Adrenal gland (tissue), 5 donors: Measurements from ENCODE around the gene GLRX.
"Not testable (repeated sequence)": the region's sequence is repeated elsewhere in the genome, so short reads cannot be mapped to it uniquely, and the experiment has no call there.

Experiments
- CTCF ChIP-seq, 6 experiments: fragments of 450-650 bp in 4 of 6; fragments of 200-600 bp in 2 of 6; sonication (generic) in 1 of 6; IDR thresholded peaks; 1 replicate in 5 of 6; 2 replicates in 1 of 6; pipeline versions ENCODE4 v1.5.1 to v1.8.0; 2016 to 2021; ENCODE audit warnings: antibody characterized with exemption in 6 of 6, mild to moderate bottlenecking in 2 of 6, moderate library complexity in 1 of 6
- POLR2A ChIP-seq, 2 donors: fragments of 450-650 bp; IDR thresholded peaks; one replicate each; pipeline ENCODE4 v1.6.1; 2017; ENCODE audit warnings: antibody characterized with exemption in 2 of 2, mild to moderate bottlenecking in 2 of 2, moderate library complexity in 1 of 2
- donor health status: DM: no; HTN: no; CAD: no.

- TF ChIP-seq CTCF, POLR2A (IDR thresholded peaks at IDR 0.05): not testable (repeated sequence)
Measured at GRCh38 chr5:95836971-95837370, 14.4 kb upstream of the GLRX start.
